ENCODE measurements around the gene NXN.

Gene NXN

GRCh38 chr17:1006054-1006453, 26.5 kb upstream of the NXN start:
- H3K4me3 ChIP-seq (ENCODE audit: low read depth, low read length) = no peak overlapping the region
- no peak for TF ChIP-seq CTCF (IDR thresholded peaks at IDR 0.05; ENCODE audit: low read depth, low read length, missing control alignments)
- no peak for DNase-seq (ENCODE audit: low read depth)

- TF ChIP-seq CTCF (IDR thresholded peaks at IDR 0.05; ENCODE audit: low read depth, low read length, missing control alignments) = no peak
- H3K4me3 ChIP-seq (ENCODE audit: low read depth, low read length) = no peak overlapping the region
- DNase-seq (ENCODE audit: low read depth) = no peak
Observed at GRCh38 chr17:1005361-1005946, 25.9 kb upstream of the NXN start.

GRCh38 chr17:1004769-1005295, 25.3 kb upstream of the NXN start:
- no peak overlapping the region for H3K4me3 ChIP-seq (ENCODE audit: low read depth, low read length)
- DNase-seq (ENCODE audit: low read depth) = no peak
- TF ChIP-seq CTCF (IDR thresholded peaks at IDR 0.05; ENCODE audit: low read depth, low read length, missing control alignments) = no peak

GRCh38 chr17:1003972-1004768, 24.6 kb upstream of the NXN start:
- H3K4me3 ChIP-seq (ENCODE audit: low read depth, low read length) = no peak overlapping the region
- no peak for DNase-seq (ENCODE audit: low read depth)
- TF ChIP-seq CTCF (IDR thresholded peaks at IDR 0.05; ENCODE audit: low read depth, low read length, missing control alignments) = no peak

- TF ChIP-seq CTCF (IDR thresholded peaks at IDR 0.05; ENCODE audit: low read depth, low read length, missing control alignments) = no peak
- no peak for DNase-seq (ENCODE audit: low read depth)
- no peak overlapping the region for H3K4me3 ChIP-seq (ENCODE audit: low read depth, low read length)
Observed at GRCh38 chr17:1003633-1003971, 24.0 kb upstream of the NXN start.

GRCh38 chr17:1002771-1003555, 23.4 kb upstream of the NXN start:
- H3K4me3 ChIP-seq (ENCODE audit: low read depth, low read length) = no peak overlapping the region
- no peak for TF ChIP-seq CTCF (IDR thresholded peaks at IDR 0.05; ENCODE audit: low read depth, low read length, missing control alignments)
- no peak for DNase-seq (ENCODE audit: low read depth)

Data from GM12864 (cell line).